HG03442 (cell line): ENCODE data around the gene YIF1A.
"Not testable (repeated sequence)": the region's sequence is repeated elsewhere in the genome, so short reads cannot be mapped to it uniquely, and the experiment has no call there.

Experiments used
- ATAC-seq: cut with Tn5 transposase; IDR thresholded peaks from one replicate; pipeline ENCODE4 v1.9.1; 2021; ENCODE audit warnings: mild to moderate bottlenecking, moderate library complexity; ENCODE audit not compliant: unreplicated experiment

YIF1A gene

GRCh38 chr11:66326261-66327111, 37.5 kb upstream of the YIF1A start:
- no peak for ATAC-seq

GRCh38 chr11:66325263-66325671, 36.3 kb upstream of the YIF1A start:
- ATAC-seq = no peak

GRCh38 chr11:66324664-66325063, 35.7 kb upstream of the YIF1A start:
- ATAC-seq = no peak

- ATAC-seq = no peak
Measured at GRCh38 chr11:66323684-66324083, 34.7 kb upstream of the YIF1A start.

- no peak for ATAC-seq
Measured at GRCh38 chr11:66322732-66323427, 33.9 kb upstream of the YIF1A start.

GRCh38 chr11:66321606-66322005, 32.7 kb upstream of the YIF1A start:
- ATAC-seq = no peak

GRCh38 chr11:66320748-66321147, 31.8 kb upstream of the YIF1A start:
- not testable (repeated sequence) for ATAC-seq

- not testable (repeated sequence) for ATAC-seq
Measured at GRCh38 chr11:66320289-66320688, 31.3 kb upstream of the YIF1A start.

GRCh38 chr11:66318600-66318970, 29.6 kb upstream of the YIF1A start:
- ATAC-seq = no peak

GRCh38 chr11:66317723-66318599, 29.0 kb upstream of the YIF1A start:
- ATAC-seq = no peak

- no peak for ATAC-seq
Measured at GRCh38 chr11:66317322-66317722, 28.4 kb upstream of the YIF1A start.

GRCh38 chr11:66316849-66317251, 27.9 kb upstream of the YIF1A start, which contains the start of gene CD248:
Gene CD248 (minus strand): TSS chr11:66317044. CDS start chr11:66317027, 17 bp downstream.
- no peak for ATAC-seq

- no peak for ATAC-seq
Measured at GRCh38 chr11:66315921-66316811, 27.2 kb upstream of the YIF1A start.

- no peak for ATAC-seq
Measured at GRCh38 chr11:66315498-66315885, 26.5 kb upstream of the YIF1A start.

- ATAC-seq = no peak
Measured at GRCh38 chr11:66314561-66315497, 25.9 kb upstream of the YIF1A start.

- ATAC-seq = no peak
Measured at GRCh38 chr11:66314186-66314501, 25.2 kb upstream of the YIF1A start.

- ATAC-seq = no peak
Measured at GRCh38 chr11:66313321-66314185, 24.6 kb upstream of the YIF1A start.

- ATAC-seq = peak; percentile 62
Measured at GRCh38 chr11:66312549-66313320, 23.8 kb upstream of the YIF1A start.
